Gastrocnemius medialis (tissue), 4 donors: ENCODE results near the gene RPS6KA2.

Source experiments
- CTCF ChIP-seq, 5 experiments: fragments of 450-650 bp in 3 of 5; fragments of 200-600 bp in 2 of 5; sonication (generic) in 2 of 5; IDR thresholded peaks in 4 of 5; conservative IDR thresholded peaks in 1 of 5; 1 replicate in 4 of 5; 2 replicates in 1 of 5; pipeline ENCODE4 v1.5.1; 2016 to 2019; ENCODE audit warnings: antibody characterized with exemption in 5 of 5, mild to moderate bottlenecking in 3 of 5, moderate library complexity in 3 of 5
- POLR2A ChIP-seq, 2 donors: fragments of 450-650 bp; IDR thresholded peaks; one replicate each; pipeline ENCODE4 v1.6.1; 2017; ENCODE audit warnings: antibody characterized with exemption in 2 of 2, mild to moderate bottlenecking in 2 of 2, moderate library complexity in 2 of 2

GRCh38 chr6:166625356-166625755, 1.7 kb downstream of the RPS6KA2 start:
- no peak for TF ChIP-seq CTCF (IDR thresholded peaks at IDR 0.05 in 4 of 5, conservative IDR thresholded peaks at IDR 0.05 in 1 of 5)
- TF ChIP-seq POLR2A (IDR thresholded peaks at IDR 0.05) = no peak
